Vagina (tissue), 2 donors: ENCODE results near the gene EPB41L2.

Experiments used
- POLR2A ChIP-seq, 2 donors: fragments of 450-650 bp; IDR thresholded peaks; one replicate each; pipeline ENCODE4 v1.6.1; 2017; ENCODE audit warnings: antibody characterized with exemption in 2 of 2, mild to moderate bottlenecking in 2 of 2, moderate library complexity in 2 of 2
- POLR2AphosphoS5 ChIP-seq, 2 donors: sonication (generic); formaldehyde crosslinking; IDR thresholded peaks; one replicate each; pipeline ENCODE4 v1.9.0; 2017; ENCODE audit warnings: antibody characterized with exemption in 2 of 2, mild to moderate bottlenecking in 2 of 2, low read depth in 1 of 2; ENCODE audit not compliant: insufficient read depth in 1 of 2
- TF ChIP-seq, protein P1 (sequence below), 3 experiments: fragments of 450-650 bp in 2 of 3; fragments of 200-600 bp in 1 of 3; sonication (generic) in 1 of 3; IDR thresholded peaks; one replicate each; pipeline ENCODE4 v1.5.1; 2017 to 2019; ENCODE audit warnings: antibody characterized with exemption in 3 of 3, mild to moderate bottlenecking in 2 of 3, moderate library complexity in 2 of 3

GRCh38 chr6:131015025-131015591 is 47.9 kb downstream of the EPB41L2 start:
- TF ChIP-seq, protein P1, sequence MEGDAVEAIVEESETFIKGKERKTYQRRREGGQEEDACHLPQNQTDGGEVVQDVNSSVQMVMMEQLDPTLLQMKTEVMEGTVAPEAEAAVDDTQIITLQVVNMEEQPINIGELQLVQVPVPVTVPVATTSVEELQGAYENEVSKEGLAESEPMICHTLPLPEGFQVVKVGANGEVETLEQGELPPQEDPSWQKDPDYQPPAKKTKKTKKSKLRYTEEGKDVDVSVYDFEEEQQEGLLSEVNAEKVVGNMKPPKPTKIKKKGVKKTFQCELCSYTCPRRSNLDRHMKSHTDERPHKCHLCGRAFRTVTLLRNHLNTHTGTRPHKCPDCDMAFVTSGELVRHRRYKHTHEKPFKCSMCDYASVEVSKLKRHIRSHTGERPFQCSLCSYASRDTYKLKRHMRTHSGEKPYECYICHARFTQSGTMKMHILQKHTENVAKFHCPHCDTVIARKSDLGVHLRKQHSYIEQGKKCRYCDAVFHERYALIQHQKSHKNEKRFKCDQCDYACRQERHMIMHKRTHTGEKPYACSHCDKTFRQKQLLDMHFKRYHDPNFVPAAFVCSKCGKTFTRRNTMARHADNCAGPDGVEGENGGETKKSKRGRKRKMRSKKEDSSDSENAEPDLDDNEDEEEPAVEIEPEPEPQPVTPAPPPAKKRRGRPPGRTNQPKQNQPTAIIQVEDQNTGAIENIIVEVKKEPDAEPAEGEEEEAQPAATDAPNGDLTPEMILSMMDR (IDR thresholded peaks at IDR 0.05): no peak
- TF ChIP-seq POLR2A (IDR thresholded peaks at IDR 0.05): no peak
- TF ChIP-seq POLR2AphosphoS5 (IDR thresholded peaks at IDR 0.05; ENCODE audit: insufficient read depth in 1 of 2, low read depth in 1 of 2): no peak
